ENCODE measurements around the gene SLC25A1. TPM values are rescaled to one million over a fixed set of nuclear protein-coding genes. Genes with fewer than 3 reads are reported as not detected.

Gene SLC25A1
- 109 and 121 TPM in 2 replicates for total RNA-seq (2014; rRNA removed; shearing (Covaris generic))

DNA sequence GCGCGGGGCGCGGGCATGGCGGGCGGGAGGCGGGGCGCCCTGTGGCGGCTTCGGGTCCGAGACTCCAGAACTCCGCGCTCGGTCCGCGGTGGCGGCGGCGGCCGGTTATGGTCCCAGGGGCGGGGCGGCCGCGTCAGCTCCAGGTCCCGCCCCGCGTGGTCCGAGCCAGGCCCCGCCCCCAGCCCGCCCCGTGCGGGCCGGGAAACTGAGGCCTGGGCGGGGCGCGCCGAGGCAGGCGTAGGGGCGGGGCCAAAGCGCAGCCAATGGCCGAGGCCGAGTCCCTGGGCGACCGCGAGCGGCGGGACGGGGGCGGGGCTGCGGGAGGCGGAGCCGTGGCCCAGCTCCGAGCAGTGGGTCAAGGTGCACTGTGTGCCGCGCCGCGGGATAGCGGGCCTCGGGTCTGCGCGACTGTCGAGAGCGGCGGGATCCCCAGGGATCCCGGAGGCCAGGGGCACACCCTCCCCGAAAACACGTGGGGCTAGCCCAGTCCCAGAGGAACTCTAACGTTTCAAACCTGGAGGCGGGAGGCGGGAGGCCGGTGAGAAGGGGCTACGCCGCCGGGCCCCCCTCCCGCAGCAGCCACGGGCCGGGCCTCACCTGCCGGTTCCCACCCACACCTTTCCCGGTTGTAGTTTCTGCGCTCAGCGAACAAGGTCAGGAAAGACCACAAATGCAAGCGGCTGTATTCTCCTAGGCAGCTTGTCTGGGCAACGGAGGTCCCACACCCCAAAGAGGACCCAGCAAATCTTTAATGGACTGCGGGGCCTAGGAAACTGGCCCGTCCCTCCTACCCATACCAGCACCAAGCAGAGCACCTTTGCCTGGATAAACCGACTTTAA lies at the start of gene SLC25A1:
TSS of gene SLC25A1 (minus strand) at position 80 of the 840 bp plus-strand sequence. CDS start at position 17, 63 bp downstream.
- peak; percentile 77 for DNase-seq (ENCODE audit: low read depth)

DNA sequence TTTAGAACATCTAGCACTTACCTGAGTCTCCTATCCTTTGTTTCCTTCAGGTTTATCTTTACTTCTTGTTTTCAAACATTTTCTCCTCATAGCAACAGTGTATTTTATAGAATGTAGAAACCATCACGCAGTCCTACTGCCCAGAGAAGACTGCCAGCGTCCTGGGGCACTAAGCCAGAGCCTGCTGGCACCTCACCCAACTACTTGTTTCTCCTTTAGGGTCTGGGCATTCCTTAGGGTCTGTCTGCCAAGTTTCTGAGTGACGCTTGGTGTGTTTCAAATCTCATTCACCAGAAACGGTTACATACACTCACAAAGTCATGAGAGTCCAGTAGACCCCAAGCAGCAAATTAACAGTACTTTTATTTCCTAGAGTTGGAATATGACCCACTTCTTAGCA lies 49.6 kb upstream of the SLC25A1 start:
- no peak for DNase-seq (ENCODE audit: low read depth)

DNA sequence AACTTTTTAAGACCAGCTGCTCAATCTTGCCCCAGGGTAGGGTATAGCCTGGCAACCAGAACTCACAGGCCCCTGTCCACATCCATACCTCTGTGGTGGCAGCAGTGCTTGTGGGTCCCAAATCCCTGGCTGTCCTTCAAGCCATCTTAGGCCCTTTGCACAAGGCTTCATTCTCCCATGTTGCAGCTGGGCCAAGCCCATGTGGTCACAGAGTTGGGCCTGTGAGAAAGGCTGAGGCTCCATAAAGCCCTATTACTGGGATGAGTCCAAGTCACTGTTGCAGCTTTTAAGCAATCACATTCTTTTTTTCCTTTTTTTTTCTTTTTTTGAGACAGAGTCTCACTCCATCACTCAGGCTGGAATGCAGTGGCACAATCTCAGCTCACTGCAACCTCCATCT lies 47.9 kb upstream of the SLC25A1 start:
- no peak for DNase-seq (ENCODE audit: low read depth)

DNA sequence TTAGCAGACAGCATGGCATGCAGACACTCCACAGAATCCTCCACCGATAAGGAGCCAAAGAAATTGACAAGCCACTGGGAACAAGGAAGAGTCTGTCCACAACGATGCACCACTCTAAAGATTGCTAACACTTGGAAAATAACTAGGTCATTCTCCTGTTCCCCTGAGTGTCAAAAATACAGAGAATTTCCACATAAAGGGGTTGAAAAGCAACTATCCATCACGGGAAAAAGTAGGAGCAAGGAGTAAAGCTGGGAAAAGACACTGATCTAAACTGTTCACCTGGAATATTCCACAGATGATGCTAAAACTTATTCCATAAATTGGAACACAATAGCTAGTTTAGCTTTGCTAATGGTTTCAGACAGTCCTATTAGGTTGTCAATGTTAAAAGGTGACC lies 47.0 kb upstream of the SLC25A1 start:
- no peak for DNase-seq (ENCODE audit: low read depth)

DNA sequence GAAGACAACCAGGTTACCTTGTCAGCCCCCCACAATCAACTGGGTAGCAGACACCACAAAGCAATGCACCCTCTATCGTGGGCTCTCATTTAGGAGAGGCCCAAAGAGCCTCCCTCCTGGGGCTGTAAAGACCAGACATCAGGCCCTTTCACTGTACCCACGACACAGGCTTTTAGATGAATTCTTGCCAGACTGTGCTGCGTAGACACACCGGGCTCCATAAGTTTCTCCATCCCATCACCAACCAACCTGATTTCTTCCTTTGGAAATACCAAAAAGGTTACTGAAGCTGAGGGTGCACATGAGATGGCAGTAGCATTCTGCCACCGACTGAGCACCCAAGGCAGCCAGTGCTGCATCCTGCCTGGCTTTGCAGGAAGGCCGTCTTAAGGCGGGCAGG lies 46.4 kb upstream of the SLC25A1 start:
- no peak for DNase-seq (ENCODE audit: low read depth)

DNA sequence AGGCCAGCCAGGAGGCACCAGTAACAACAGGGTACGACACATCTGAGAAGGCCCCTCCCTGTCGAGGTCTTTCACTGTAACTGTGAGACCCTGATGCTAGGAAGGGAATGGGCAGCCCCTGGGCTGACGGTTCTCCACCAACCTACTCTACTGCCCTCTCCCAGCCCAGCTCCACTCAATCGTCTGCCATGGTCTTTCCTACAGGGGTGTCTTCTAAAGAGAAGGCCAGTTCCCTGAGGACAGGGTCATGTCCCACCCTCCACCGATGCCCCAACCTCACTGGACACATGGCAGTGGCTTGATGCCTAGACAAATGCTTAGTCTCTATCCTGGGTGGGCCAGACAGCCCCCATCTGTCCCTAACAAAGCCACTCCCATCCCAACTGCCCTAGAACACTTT lies 46.0 kb upstream of the SLC25A1 start:
- DNase-seq (ENCODE audit: low read depth): no peak

DNA sequence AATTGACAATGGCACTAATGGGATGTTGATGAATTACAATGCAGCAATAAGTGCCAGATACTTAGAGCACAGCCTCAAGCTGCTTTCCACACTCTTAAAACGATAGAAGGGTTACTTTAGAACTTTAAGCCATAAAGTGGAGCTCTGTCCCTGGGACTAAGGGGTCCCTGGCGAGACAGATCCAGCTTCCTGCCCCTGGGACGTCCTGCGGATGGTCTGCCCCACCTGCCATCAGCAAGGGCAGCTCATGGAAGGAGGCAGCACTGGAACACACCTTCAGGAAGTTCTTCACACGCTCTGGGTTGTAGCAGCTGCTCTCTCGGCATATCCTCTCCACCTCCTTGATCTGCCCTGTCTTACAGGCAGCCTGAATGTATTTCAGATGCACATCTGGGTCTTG lies 45.1 kb upstream of the SLC25A1 start:
- DNase-seq (ENCODE audit: low read depth): no peak

DNA sequence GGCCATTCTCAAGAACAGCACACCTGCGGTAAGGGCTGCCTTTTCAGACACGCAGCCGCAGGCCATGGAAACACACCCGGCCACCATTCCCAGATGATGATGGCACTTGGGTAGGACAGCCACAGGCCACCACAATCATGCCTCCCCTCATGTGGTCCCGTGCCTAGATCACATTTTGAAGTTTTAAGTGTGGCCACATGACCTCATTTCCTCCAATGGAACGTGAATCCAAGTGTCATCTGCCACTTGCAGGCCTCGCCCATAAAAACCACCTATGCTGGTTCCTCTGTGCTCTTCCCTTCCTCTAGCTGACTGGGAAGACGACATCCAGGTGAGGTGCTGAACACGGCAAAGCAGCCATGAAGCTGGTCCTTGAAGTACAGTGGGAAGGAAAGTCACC lies 44.6 kb upstream of the SLC25A1 start:
- no peak for DNase-seq (ENCODE audit: low read depth)

DNA sequence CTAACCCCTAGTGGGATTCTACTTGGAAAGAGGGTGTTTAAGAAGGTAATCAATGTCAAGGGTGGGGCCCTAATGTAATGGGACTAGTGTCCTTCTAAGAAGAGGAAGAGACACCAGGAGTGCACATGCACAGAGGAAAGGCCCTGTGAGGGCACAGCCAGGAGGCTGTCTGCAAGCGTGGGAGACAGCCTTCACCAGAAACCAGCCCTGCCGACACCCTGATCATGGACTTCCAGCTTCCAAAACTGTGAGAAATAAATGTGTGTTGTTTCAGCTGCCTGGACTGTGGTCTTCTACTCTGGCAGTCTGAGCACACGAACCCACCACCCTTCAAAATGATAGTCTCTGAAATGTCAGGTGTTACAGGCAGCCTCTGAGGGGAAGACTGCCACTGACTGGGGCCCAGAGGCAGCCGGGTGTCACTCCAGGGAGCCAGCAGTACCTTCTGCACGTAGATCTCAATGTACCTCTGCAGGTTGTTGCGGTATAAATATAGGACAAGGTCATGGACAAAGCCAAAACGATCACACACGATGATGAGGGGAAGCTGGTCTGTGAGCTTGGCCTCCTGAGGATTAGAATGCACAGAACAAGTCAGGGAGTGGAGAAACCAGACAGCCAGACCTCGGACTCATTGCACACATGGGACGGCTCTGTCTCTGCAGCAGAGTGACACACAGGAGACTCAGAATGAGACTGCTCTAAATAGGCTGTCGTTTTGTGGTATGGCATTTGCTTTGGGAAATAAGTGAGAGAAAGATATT lies 43.9 kb upstream of the SLC25A1 start:
- DNase-seq (ENCODE audit: low read depth): no peak

DNA sequence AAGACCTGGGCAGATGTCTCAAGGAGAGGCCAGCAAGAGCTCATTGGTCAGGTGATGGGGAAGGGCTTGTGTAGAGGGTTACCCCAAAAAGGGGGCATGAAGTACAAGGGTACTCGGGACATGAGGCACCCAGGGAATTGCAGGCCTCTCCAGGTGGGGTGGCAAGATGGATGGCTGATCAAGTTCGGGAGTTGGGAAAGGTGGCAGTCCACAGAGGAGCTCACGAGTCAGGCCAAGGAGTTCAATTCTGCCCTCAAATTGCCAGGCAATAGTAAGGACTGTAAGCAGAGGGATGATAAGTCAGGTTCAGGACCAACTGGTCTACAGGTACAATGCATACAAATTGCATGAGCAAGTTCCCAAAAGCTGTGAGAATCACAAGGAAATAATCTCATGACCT lies 42.3 kb upstream of the SLC25A1 start:
- no peak for DNase-seq (ENCODE audit: low read depth)

DNA sequence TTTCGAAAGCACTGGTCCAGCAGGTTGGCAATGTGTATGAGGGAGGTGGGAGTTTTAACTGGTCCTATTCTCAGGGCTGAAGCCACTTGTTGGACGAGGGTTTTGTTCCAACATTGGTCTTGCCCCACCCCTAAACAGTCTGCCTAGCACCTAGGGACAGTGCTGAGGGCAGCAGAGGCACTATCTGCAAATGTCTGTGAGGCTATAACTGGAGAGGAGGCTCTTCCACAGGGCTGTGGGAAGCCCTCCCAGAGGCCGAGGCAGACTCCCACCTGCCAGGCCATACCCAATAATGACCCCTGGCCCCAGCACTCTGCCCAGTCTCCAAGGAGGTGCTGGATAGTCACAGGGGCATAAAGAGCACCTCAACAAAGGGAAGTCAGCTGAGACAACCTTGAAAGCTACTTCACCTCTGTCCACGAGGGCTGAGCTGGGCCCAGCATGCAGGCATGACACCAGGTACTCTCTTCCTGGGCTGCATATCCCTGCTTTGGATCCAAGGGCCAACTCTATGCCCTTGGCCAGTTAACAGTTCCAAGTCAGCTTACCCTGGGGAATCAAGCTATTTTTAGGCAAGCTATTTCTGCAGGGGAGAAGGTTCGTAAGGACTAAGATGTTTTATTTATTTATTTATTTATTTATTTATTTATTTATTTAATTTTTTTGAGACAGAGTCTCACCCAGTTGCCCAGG lies 40.2 kb upstream of the SLC25A1 start:
- no peak for DNase-seq (ENCODE audit: low read depth)

DNA sequence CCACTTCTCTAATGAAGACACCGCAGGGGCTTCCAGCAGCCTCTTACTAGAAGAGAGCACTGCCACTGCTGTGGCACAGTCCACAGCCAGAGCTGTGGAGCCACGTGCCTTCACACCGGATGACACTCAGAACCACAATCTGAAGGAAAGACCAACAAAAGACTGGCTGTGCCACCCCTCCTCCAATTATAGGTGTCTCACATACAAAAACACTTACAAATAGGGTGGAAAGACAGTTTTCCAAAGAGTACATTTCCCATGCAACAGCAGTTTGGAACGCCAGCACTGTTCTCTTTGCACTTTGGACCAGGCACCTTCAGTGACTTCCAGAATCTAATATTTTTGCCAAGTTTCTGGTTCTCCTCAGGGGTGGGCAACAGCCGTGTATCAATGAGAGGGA lies 38.0 kb upstream of the SLC25A1 start:
- DNase-seq (ENCODE audit: low read depth): no peak

DNA sequence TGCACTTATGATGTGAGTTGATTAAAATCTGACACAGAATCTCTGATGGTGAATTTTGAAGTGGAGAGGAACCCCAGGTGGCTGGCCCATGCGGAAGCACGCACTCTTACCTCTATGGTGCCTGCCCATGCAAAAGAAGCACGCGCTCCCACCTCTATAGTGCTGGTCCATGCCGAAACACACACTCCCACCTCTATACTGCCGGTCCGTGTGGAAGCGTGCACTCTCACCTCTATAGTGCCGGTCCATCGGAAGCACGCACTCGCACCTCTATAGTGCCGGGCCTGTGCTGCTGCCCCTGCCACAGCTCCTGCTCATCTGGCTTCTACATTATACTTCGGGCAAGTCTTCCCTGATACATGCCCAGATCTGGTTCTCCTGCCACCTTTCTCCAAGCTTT lies 36.8 kb upstream of the SLC25A1 start:
- no peak for DNase-seq (ENCODE audit: low read depth)

DNA sequence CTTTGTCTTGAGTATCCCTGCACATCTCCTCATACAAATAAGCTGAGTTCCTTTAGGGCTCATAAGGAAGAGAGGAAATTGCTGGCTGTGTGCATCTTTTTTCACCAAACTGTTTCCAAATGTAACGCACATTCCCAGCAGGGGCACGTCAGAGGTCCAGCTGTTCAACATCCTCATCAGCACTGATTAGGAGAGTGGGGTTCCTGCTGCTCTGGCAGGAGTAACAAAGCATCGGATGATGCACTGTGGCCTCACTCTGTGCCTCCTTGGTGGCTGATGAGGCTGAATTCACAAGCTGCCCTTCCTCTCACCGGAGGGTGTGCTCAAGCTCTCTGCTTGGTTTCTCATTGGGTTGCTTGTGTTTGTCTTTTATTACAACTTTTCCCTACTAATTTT lies 35.5 kb upstream of the SLC25A1 start:
- no peak for DNase-seq (ENCODE audit: low read depth)

DNA sequence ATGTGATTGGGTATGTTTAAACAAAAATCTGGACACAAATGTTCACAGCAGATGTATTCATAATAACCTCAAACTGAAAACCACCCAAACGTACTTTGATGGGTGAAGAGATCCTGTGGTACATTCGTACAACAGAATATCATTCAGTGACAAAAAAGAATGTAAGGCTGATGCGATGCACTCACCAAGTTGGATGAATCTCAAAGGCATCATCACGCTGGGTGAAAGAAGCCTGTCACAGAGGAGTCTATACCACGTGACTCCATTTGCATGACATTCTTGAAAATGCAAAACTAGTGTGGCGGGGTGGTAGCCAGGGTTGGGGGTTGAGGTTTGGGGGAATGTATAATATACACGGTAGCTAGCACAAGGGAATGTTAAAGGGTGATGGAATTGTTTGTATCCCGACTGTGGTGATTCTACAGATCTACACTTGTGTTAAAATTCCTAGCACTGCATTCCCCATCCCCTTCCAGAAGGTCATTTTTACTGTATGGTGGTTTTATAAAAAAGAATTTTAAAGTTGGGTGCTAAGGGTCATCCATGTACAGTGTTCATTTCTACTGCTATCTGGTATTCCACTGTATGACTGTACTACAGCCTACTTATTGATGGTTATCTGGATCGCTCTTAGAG lies 35.0 kb upstream of the SLC25A1 start:
- DNase-seq (ENCODE audit: low read depth): no peak

DNA sequence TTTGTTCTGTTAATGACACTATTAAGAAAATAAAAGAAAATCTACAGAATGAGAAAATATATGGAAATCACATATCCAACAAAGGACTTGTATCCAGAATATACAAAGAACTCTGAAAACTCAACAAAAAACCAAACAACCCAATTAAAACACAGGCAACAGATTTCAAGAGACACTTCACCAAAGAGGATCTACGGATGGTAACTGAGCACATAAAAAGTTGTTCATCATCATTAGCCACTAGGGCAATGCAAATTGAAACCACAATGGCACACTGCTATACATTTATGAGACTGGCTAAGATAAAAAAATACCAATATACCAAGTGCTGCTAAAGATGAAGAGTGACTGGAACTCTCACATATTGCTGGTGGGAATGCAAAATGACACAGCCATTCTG lies 34.5 kb upstream of the SLC25A1 start:
- no peak for DNase-seq (ENCODE audit: low read depth)

DNA sequence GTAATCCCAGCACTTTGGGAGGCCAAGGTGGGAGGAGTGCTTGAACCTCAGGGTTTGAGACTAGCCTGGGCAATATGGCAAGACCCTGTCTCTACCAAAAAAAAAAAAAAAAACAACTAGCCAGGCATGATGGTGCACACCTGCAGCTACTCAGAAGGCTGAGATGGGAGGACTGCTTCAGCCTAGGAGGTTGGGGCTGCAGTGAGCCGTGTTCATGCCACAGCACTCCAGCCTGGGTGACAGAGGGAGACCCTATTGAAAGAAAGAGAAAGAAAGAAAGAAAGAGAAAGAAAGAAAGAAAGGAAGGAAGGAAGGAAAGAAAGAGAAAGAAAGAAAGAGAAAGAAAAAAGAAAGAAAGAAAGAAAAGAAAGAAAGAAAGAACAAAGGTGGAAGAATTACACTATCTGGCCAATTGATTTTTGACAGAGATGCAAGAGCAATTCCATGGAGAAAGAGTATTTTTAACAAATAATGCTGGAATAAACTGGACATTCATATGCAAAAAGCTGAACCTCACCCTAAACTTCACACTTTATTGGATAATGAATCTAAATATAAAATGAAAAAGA lies 33.9 kb upstream of the SLC25A1 start:
- no peak for DNase-seq (ENCODE audit: low read depth)

DNA sequence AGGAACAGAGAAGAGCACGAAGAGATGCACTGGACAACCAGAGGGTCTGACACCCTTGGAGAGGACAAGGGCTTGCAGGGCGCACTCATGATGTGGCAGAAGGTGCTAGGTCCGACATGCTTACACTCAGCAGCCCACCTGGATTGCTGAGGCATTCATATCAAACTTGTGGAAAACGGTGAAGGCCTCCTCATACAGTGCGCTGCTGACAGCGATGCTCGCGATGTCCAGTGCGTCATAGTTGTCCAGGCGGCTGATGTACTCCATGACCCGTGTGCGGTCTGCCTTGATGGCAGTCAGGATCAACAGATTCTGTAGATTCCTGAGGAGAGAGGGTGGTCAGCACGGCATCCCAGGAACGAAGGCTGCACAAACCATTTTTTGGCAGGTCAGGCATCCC lies 31.7 kb upstream of the SLC25A1 start:
- no peak for DNase-seq (ENCODE audit: low read depth)

DNA sequence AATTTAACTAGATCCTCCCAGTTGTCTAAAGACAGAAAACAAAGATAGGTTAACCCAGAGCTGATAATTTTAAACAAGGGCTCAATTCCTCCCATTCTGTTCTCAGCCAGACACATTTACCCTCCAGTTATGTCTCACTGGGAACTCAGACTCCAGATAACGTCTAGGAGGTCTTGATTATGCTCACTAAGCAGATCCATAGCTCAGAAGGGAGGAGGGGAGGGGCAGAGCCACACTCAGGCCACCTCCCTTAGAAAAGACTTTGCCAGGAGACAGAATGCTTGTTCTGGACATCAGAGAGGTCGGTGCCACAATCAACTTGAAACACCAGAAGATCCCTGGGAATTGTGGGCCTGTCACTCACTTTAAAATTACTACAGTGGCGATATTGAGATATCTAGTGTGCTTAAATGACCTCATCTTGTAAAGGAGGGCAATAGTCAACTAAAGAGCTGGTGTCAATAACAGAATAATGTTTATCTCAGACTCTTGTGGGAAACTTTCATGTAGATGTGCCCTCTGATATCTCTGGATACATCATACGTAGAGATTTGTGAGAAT lies 29.8 kb upstream of the SLC25A1 start:
- no peak for DNase-seq (ENCODE audit: low read depth)

DNA sequence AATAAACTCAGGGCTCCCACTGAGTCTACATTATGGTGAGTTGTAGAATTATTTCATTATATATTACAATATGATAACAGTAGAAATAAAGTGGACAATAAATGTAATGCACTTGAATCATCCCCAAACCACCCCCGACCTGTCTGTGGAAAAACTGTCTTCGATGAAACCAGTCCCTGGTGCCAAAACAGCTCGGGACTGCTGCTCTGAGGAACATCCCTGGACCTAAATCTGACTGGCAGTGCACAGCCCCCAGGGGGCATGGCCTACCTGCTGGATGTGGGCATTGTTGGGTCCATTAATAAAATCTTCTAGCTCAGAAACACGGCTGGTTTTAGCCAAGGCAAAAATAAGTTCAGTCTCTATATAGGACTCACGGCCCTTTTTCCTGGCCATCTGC lies 29.3 kb upstream of the SLC25A1 start:
- no peak for DNase-seq (ENCODE audit: low read depth)

DNA sequence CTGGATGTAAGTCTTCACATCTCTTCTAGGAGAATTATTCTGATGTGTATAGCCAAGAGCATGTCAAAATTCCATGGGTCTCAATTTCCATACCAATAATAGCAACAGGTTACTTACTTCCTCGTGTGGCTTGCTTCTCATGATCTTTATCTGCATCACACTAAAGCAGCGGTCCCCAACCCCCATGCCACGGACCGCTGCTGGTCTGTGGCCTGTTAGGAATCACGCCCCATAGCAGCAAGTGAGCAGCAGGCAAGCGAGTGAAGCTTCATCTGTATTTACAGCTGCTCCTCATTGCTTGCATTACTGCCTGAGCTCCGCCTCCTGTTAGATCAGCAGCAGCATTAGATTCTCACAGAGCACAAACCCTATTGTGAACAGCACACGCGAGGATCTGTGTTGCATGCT lies 28.9 kb upstream of the SLC25A1 start:
- no peak for DNase-seq (ENCODE audit: low read depth)

All from M059J (cell line).